RKO (cell line): Measurements from ENCODE around the gene SIX4.

Source experiments
- DNase-seq: peaks from one replicate; pipeline ENCODE4 v3.0.0-alpha.2; 2016; ENCODE audit warnings: low spot score

The SIX4 gene

DNA sequence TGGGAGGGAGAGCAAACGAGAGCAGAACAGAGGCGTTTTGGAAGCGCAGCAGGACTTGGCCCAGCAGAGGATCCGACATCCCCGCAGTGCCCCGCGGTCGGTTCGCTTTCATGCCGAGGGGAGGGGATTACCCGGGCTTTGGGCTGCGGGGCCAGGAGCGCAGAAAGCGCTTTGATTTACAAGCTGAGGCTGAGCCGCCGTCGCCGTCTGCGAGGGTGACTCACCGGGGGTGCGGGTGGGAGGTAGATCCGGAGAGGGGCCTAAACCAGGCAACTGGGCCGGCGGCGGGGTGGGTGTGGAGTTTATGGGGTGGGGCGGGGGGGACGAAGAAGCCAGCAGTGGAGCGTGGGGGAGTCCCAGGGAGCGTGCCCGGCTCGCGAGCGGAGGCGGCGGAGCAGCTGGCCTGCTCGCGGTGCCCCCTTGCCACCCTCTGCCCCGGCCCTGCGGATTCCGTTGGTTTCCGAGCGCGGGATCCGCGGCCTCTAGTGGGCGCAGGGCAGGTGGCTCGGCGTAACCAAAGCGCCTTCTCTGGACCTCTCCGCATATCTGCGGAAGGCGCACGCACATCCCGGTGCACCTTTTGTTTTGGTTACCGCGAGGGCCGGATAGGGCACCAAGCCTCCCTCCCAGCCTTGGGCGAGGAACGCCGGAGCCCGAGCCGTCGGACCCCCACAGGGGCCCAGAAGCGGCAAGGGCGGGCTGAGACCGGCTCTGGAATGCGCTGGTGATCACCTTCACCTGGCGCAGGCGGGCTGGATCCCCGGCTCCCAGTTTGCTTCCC lies 2.6 kb downstream of the SIX4 start:
- peak; percentile 76 for DNase-seq

DNA sequence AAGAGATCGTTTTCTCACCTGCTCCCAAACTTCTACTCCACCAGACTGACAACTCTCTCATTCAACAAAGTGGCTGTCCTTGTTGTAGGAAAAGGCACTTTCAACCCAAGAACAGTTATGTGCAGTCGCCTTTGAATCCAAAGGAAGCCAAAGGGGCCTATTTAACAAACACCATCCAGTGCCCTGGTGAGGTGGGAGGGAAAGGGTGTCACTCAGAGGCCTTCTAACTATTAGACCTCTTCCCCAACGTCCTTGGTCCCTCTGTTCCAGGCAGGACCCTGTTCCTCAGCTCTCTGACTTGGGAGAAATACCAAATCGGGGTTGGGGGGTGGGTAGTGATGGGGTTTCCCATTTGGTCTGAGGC lies 3.2 kb downstream of the SIX4 start:
- DNase-seq, result no peak

DNA sequence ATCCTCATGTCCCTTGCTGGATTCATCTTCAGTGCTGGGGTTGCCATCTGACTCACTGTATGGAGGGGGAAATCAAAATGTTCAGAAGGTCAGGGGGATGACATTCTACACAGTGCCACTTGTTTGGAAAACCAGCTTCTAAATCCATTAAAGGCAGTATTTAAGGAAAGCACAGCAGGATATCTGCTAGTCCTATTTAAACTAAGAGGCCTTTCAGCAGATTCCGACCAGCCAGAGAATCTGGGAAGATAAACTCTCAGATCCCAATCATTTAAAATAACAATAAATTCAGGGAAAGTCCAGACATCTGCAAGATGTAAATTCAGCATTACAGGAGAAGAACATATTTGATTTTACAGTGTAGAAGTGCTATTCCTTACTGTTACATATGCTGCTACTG lies 3.8 kb downstream of the SIX4 start:
- no peak for DNase-seq

DNA sequence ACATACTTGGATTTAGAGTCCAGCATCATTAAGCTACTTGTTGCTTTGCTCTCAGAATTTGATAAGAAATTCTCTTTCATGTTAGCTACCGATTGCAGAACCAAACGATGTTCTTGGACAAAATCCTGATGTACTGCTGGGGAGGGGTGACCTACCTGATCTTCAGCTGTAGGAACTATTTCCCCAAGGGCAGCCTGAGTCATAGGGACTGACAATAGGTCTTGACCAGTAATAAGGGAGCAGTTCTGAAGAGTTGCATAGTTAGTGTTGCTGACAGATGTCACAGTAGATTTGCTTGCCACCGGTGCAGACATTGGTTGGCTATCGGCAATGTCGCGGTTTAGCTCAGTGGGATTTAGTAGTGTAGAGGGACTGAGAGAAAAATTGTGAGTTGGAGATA lies 10.6 kb downstream of the SIX4 start:
- no peak for DNase-seq

DNA sequence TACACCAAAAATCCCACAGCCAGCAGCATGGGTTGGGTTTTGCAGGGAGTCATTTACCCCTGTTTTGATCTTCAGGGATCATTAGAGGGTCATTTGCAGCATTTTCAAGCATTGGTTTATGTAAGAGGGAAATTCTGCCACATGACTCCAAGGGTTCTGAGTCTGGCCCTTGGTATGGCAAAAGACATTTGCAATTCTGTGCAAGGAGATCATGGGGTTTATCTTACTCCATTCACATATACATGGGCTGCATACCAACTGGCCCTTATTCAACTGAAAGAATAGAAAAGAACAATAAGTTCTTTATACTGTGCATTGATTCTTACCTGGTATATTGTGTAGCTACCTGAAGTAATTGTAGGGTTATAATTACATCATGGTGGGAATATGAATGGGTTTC lies 13.7 kb downstream of the SIX4 start:
- no peak for DNase-seq

DNA sequence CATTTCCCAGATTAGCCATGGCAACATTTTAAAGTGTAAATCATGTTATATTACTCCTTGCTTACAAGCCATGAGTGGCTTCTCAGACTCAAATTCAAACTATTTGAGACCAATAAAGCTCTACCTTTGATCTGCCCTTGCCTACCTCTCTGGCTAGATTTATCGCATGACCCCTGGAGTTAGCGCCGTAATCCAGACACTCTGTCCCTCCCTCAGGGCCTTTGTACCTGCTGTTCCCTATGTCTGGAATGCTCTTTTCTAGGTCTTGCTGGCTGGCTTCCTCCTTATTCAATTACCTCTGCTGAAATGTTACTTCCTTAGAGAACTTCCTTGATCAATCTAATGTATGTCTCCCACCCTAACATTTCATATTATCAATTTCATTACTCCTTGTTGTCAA lies 16.3 kb downstream of the SIX4 start:
- no peak for DNase-seq

DNA sequence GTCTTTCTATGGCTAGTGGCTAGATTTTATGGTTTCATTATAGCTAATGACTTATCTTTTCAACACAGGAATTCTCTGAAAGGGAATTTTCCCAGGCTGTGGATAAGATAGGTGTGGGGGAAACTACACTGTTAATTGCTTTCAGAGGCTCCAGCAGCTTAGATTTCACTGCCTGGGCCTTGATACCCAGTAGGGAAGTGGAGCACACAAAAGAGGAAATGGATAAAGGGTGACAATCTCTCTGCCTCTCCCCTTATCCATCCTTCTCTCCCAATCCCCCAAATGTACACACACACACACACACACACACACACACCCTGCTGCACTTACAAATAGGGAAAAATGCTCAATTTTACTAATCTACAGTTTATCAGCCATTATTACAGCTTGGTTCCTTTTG lies 19.1 kb downstream of the SIX4 start:
- no peak for DNase-seq

DNA sequence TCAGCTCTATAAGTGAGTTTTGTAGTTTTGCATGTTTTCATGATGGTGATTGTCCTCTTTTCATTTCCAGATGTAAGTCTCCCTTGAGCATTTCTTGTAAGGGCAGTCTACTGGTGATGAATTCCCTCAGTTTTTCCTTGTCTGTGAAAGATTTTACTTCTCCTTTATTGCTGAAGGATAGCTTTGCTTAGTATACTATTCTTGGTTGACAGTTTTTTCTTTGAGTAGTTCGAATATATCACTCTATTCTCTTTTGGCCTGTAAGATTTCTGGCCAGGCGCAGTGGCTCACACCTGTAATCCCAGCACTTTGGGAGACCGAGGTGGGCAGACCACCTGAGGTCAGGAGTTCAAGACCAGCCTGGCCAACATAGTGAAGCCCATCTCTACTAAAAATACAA lies 23.6 kb downstream of the SIX4 start:
- no peak for DNase-seq

DNA sequence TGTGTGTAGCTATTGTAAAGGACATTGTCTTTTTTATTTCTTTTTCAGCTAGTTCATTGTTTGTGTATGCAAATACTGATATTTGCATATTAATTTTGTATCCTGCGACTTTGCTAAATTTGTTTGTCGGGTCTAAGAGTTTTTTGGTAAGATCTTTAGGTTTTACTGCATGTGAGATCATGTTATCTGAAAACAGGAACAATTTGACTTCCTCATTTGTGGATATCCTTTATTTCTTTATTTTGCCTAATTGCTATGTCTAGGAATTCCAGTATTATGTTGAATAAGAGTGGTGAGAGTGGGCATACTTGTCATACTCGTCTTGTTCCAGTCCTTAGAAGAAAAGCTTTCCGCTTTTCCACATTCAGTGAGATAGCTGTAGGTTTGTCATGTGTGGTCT lies 28.8 kb downstream of the SIX4 start:
- no peak for DNase-seq

DNA sequence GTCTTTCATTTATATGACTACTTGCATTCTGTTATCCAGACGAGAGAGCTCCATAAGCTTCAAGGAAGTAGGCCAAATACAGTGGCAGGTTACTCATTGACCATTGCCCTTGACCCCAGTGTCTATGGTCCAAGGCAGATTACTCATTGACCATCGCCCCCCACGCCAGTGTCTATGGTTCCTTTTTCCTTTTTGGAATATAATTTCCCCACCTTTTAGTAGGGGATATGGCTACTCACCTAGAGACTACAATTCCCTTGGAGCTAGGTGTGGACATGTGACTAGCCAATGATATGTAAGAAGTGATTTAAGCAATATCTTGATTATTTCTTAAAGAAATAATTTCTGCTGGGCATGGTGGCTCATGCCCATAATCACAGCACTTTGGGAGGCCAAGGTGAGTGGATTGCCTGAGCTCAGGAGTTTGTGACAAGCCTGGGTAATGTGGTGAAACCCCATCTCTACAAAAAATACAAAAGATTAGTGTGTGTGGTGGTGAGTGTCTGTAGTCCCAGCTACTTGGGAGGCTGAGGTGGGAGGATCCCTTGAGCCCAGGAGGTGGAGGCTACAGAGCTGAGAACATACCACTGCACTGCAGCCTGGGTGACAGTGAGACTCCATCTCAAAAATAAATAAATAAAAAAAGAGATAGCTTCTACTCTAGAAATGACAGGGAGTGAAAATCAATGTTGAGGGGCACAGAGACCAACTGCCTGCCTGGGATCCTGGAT lies 32.6 kb downstream of the SIX4 start:
- no peak for DNase-seq

DNA sequence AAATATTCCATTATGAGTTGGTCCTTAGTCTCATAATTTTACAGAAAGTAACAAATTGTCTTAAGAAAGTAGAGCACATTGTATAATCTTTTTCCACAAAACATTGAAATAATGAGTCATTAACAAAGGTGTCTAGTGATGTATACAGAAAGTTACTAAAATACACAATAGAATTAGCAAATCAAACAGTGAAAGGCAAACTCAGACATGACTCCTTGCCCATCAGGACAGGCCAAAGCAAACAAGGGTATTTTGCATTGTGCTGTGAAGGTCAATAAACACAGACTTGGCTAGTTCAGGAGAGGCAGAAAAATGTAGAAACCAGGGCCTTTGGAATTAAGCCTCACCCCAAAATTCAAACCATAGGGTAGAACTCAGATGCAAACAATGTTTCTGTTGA lies 37.3 kb downstream of the SIX4 start:
- no peak for DNase-seq

DNA sequence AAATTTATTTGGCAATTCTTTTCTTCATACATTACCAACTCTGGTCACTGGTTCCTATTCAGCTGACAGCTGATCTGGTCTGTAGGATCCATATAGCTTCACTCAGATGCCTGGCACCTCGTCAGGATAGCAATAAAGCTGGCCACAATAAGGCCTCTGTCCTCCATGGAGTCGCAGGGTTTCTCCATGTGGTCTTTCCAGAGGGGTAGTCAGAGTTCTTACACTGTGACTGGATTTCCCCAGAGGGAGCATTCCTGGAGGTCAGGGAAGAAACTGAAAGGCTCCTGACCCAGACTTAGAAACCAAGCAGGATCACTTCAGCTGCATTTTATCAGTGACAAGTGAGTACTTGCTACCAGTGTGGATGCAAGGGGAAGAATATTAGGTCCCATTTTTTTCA lies 39.9 kb downstream of the SIX4 start:
- no peak for DNase-seq

DNA sequence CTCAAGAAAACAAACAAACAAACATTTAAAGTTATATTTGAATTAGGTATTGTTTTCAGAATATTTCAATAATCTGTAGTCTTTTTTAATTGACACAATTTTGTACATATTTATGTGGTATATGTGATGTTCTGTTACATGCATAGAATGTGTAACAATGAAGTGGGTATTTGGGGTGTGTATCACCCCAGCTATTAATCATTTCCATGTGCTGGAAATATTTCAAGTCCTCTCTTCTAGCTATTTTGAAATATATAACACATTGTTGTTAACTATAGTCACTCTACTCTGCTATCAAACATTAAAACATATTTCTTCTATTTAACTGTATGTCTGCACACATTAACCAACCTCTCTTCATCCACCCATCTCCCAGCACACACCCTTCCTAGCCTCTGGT lies 42.9 kb downstream of the SIX4 start:
- no peak for DNase-seq

DNA sequence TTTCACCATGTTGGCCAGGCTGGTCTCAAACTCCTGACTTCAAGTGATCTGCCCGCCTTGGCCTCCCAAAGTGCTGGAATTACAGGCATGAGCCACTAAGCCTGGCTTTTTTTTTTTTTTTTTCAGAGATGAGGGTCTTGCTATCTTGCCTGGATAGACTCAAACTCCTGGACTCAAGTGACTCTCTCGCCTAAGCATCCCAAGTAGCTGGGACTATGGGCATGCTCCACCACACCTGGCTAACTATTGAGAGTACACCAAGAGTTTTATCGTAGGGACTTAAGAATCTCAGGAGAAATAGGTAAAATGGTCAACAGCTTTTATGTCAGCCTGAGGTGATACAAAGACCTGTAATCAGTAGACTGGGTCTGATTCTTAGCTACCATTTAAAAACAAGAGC lies 43.6 kb downstream of the SIX4 start:
- no peak for DNase-seq

DNA sequence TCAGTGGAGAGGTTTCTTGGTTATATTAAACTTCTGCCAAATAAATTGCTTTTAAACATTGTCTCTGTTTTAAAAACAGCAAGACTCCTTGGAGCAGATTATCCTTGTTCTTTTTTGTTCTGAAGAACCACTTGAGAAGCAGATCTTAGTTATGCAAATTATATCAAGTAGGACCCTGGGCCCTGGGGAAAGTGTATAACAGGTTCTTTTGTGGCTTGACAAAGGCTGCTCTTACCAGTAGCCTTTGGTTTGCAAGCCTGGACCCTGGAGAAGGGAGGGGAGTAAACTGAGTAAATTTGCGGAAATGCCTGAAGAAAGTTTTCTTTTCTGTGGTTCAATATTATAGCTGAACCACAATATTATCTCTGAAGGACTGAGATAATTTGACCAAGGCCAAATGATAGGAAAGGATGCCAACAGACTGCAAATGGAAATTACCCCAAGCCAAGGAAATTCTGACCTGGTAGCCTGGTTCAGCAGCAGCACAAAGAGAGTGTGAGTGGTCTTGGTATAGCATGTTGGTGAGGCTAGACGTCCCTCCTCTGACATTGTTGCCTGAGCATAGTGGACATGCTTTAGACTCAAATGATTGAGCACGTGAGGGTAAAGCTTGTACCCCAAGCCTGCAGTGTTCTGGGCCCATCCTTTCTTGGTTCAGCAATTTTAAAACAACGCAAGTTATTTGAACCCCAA lies 44.4 kb downstream of the SIX4 start:
- DNase-seq, result no peak

DNA sequence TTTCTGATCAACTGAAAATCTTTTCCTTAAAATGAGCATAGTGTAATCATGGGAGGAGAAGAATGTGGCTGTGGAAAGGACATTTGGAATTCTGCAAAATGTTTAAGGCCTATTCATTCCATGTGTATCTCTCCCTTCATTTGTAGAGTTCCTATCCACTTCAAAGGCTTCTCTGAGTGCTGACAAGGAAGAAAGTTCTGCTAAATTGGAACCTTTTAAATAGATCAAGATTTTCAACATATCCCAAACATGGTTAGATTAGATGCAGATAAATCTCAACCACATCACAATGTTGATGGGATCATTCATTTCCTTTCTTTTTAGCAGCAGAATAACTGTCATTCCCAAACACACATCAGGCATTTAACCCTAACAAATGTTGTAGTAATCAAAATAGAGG lies 46.5 kb downstream of the SIX4 start:
- DNase-seq, result no peak

DNA sequence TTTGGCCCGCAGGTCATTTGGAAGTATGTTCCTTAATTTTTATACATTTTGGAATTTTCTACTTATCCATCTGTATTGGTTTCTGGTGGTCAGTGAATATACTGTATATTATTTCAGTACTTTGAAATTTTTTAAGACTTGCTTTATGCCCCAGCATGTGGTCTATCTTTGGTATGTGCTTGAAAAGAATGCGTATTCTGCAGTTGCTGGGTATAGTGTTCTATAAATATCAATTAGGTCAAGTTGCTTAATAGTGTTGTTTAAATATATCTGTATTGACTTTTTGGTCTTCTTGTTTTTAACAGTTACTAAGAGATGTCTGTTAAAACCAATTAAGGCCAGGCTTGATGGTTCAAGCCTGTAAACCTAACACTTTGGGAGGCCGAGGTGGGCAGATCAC lies 53.2 kb downstream of the SIX4 start:
- no peak for DNase-seq

DNA sequence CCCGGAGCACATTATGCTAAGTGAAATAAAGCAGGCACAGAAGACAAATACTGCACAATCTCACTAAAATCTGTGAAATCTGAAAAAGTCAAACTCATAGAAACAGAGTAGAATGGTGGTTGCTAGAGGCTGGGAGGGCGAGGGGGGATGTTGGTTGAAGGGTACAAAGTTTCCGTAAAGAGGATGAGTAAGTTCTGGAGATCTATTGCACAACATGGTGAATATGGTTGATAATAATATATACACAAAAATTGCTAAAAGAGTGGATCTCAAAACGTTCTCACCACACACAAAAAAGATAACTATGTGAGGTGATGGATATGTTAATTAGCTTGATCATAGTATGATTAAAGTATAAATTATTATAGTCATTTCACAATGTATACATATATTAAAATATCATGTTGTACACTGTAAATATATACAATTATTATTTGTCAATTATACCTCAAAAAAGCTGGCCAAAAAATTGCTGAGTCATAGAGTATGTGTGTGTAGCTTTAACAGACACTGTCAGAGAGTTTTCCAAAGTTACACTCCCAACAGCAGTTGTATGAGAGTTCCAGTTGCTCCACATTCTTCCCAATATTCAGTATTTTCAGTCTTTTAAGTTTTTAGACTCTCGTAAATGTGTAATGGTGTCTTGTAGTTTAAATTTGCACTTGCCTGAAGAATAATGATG lies 55.6 kb downstream of the SIX4 start:
- no peak for DNase-seq

DNA sequence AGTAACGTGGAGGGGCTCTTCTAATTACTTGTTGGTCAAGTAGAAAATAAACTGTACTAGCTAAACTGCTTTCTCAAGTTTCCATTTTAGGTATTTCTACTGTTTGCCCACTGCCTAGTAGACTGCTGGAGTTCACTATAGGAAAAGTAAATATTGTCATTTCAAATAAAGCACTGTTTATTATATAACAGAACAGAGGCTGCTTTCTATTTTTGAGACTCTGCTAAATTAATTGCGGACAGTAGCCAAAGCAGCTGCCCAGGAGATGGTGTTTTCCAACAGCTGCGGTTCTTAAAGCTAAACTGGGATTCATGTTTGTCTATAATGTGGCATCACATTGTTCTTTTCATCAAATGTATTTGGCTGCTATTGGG lies 59.0 kb downstream of the SIX4 start:
- no peak for DNase-seq

DNA sequence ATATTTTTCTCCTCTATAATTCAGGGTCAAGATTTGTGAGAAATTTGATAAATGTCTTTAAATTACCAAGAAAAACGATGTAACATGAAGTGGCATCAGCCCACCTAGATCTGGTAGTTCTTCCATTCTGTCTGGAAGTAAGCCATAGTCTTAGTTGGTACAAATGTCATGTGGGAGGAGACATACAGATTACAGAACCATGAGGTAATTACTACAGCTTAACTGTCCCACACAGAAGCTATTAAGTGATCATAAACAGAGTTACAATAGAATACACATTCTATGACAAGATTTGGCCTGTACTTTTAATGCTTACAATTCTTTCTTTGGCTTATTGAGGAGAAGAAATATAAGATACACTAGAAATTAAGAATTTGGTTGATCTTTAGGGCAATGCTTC lies 61.2 kb downstream of the SIX4 start:
- DNase-seq, result no peak

DNA sequence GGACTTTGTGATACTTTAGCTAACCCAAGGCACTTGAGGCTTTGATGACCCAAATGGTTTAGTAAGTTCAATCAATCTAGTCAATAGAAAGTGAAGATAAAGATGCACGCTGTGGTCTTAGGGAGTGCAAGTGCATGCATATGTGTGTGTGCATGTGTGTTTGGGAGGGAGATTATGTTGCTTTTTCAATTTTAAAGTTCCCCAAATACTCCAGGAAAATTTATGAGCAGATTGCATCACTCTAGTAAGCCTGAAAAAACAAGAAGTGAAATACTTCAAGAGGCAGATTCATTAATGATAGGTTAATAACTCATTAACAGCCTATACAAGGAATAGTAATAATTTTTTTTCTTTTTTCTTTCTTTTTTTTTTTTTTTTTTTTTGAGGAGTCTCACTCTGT lies 62.4 kb downstream of the SIX4 start:
- no peak for DNase-seq
